Mesendoderm (in vitro differentiated cells): ENCODE results near the gene MTMR1.

Experiments used
- DNase-seq: peaks from one replicate; pipeline ENCODE4 v3.0.0; 2013
- H2AK5ac ChIP-seq: 2 replicates; pipeline ENCODE4 v1.6.1; 2013; ENCODE audit warnings: low read length, inconsistent platforms
- H2BK120ac ChIP-seq: 2 replicates; pipeline ENCODE4 v1.6.1; 2013; ENCODE audit warnings: low read depth, mild to moderate bottlenecking, low read length, moderate library complexity, mixed read lengths
- H2BK15ac ChIP-seq: replicated peaks from 2 replicates; pipeline ENCODE4 v1.6.1; 2013; ENCODE audit warnings: low read depth, mild to moderate bottlenecking, moderate library complexity
- H2BK5ac ChIP-seq: 2 replicates; pipeline ENCODE4 v1.6.1; 2013; ENCODE audit warnings: low read length, inconsistent platforms
- H3K18ac ChIP-seq: 2 replicates; pipeline ENCODE4 v1.6.1; 2013; ENCODE audit warnings: mild to moderate bottlenecking, low read length, mixed read lengths
- H3K23ac ChIP-seq: one replicate; pipeline ENCODE4 v1.6.1; 2013; ENCODE audit warnings: low read length
- H3K27ac ChIP-seq: 2 replicates; pipeline ENCODE4 v1.5.1; 2013; ENCODE audit warnings: low read depth, mild to moderate bottlenecking, inconsistent platforms, low read length, moderate library complexity
- H3K27me3 ChIP-seq: 2 replicates; pipeline ENCODE4 v1.6.1; 2013; ENCODE audit warnings: low read length, control low read depth, mild to moderate bottlenecking, inconsistent platforms; ENCODE audit not compliant: insufficient read depth, poor library complexity
- H3K36me3 ChIP-seq: 2 replicates; pipeline ENCODE4 v1.6.1; 2013; ENCODE audit warnings: low read length, inconsistent platforms; ENCODE audit not compliant: control insufficient read depth, insufficient read depth
- H3K4ac ChIP-seq: one replicate; pipeline ENCODE4 v1.6.1; 2013; ENCODE audit warnings: low read depth, mild to moderate bottlenecking, low read length, moderate library complexity
- H3K4me1 ChIP-seq: 2 replicates; pipeline ENCODE4 v1.6.1; 2013; ENCODE audit warnings: low read depth, low read length, inconsistent platforms; ENCODE audit not compliant: control insufficient read depth
- H3K4me2 ChIP-seq: 2 replicates; pipeline ENCODE4 v1.6.1; 2013; ENCODE audit warnings: low read length
- H3K4me3 ChIP-seq: 2 replicates; pipeline ENCODE4 v1.5.1; 2013; ENCODE audit warnings: mild to moderate bottlenecking, low read length
- H3K56ac ChIP-seq: one replicate; pipeline ENCODE4 v1.6.1; 2013; ENCODE audit warnings: low read length
- H3K79me1 ChIP-seq: 2 replicates; pipeline ENCODE4 v1.6.1; 2013; ENCODE audit warnings: low read length, inconsistent platforms
- H3K79me2 ChIP-seq: 2 replicates; pipeline ENCODE4 v1.6.1; 2013; ENCODE audit warnings: mild to moderate bottlenecking, low read length; ENCODE audit not compliant: control insufficient read depth, insufficient read depth
- H3K9ac ChIP-seq: 2 replicates; pipeline ENCODE4 v1.6.1; 2013; ENCODE audit warnings: low read length, inconsistent platforms
- H4K5ac ChIP-seq: one replicate; pipeline ENCODE4 v1.6.1; 2013; ENCODE audit warnings: low read length
- H4K8ac ChIP-seq: one replicate; pipeline ENCODE4 v1.6.1; 2013; ENCODE audit warnings: low read depth, mild to moderate bottlenecking, control low read depth, low read length, moderate library complexity
- WGBS: extraction: QIAGEN DNeasy Blood & Tissue Kit; methylation state at CpG from one replicate; pipeline ENCODE4 v1.1.7; 2013; ENCODE audit warnings: low lambda C conversion rate, missing lambda C conversion rate; ENCODE audit not compliant: insufficient coverage; ENCODE audit errors: extremely low coverage; 5-methylcytosine and 5-hydroxymethylcytosine counted together

MTMR1 gene

DNA sequence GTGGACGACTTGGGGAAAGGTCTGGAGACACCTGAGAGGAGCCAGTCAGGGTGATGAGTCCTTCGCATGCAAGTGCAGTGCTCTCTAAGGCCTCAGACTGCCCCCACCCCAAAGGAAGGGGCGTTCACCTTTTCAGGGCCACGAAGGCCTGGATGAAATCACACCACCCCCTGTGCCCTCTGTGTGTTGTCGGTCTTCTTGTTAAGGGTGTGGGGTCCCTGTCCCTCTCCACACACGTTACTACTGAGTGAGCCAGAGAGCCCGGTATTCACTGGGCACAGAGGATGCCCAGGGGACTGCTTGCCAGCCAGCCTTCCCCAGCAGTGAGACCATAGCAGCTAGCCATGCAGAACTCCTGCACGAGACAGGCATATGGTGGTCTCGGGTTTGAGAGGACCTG is 72.0 kb downstream of the MTMR1 start:
- H4K5ac ChIP-seq = no peak overlapping the region
- WGBS = no CpG with 5 or more reads among the region's 9 CpGs
- H3K4me1 ChIP-seq = no peaks in the 10 kb centered on the region
- no peak overlapping the region for H3K4me3 ChIP-seq
- no peak overlapping the region for H3K4ac ChIP-seq
- no peak overlapping the region for H2AK5ac ChIP-seq
- H3K56ac ChIP-seq = no peak overlapping the region
- no peak for DNase-seq
- no peaks in the 10 kb centered on the region for H3K27me3 ChIP-seq
- H3K36me3 ChIP-seq = no peaks in the 10 kb centered on the region
- H3K4me2 ChIP-seq = no peak overlapping the region
- no peak overlapping the region for H2BK5ac ChIP-seq
- no peak overlapping the region for H3K9ac ChIP-seq
- H3K23ac ChIP-seq = no peak overlapping the region
- H4K8ac ChIP-seq = no peak overlapping the region
- H2BK120ac ChIP-seq = no peak overlapping the region
- H2BK15ac ChIP-seq = no peak overlapping the region
- no peaks in the 10 kb centered on the region for H3K79me1 ChIP-seq
- H3K79me2 ChIP-seq = no peaks in the 10 kb centered on the region
- H3K18ac ChIP-seq = peak overlapping the region; percentile 23
- no peak overlapping the region for H3K27ac ChIP-seq

- Histone ChIP-seq H3K4me1 (no peaks in the 10 kb centered on the region), H2BK15ac (no peak overlapping the region), H3K79me2 (no peaks in the 10 kb centered on the region), H3K9ac (no peak overlapping the region), H3K18ac (no peak overlapping the region), H4K5ac (no peak overlapping the region), H2BK5ac (no peak overlapping the region), H2AK5ac (no peak overlapping the region), H3K27ac (no peak overlapping the region), H3K56ac (no peak overlapping the region), H3K4me2 (no peak overlapping the region), H3K27me3 (no peaks in the 10 kb centered on the region), H2BK120ac (no peak overlapping the region), H4K8ac (no peak overlapping the region), H3K4ac (no peak overlapping the region), H3K36me3 (no peaks in the 10 kb centered on the region), H3K4me3 (no peak overlapping the region), H3K79me1 (no peaks in the 10 kb centered on the region), H3K23ac (no peak overlapping the region)
- no CpG with 5 or more reads among the region's 19 CpGs for WGBS
- DNase-seq = peak; percentile 80
Measured at GRCh38 chrX:150765782-150766350, 72.7 kb downstream of the MTMR1 start.

- no peak overlapping the region for H3K23ac ChIP-seq
- no peaks in the 10 kb centered on the region for H3K79me1 ChIP-seq
- no peak overlapping the region for H2BK120ac ChIP-seq
- H3K4ac ChIP-seq = no peak overlapping the region
- H3K4me1 ChIP-seq = no peaks in the 10 kb centered on the region
- no peak overlapping the region for H2BK15ac ChIP-seq
- no peak overlapping the region for H3K9ac ChIP-seq
- H4K8ac ChIP-seq = no peak overlapping the region
- H2BK5ac ChIP-seq = no peak overlapping the region
- H3K27ac ChIP-seq = no peak overlapping the region
- H3K79me2 ChIP-seq = no peaks in the 10 kb centered on the region
- H3K4me2 ChIP-seq = no peak overlapping the region
- no peaks in the 10 kb centered on the region for H3K36me3 ChIP-seq
- H3K18ac ChIP-seq = no peak overlapping the region
- H3K27me3 ChIP-seq = no peaks in the 10 kb centered on the region
- no CpG with 5 or more reads among the region's 13 CpGs for WGBS
- no peak overlapping the region for H3K4me3 ChIP-seq
- no peak overlapping the region for H2AK5ac ChIP-seq
- peak; percentile 44 for DNase-seq
- no peak overlapping the region for H3K56ac ChIP-seq
- no peak overlapping the region for H4K5ac ChIP-seq
Measured at GRCh38 chrX:150766351-150767044, 73.3 kb downstream of the MTMR1 start.

DNA sequence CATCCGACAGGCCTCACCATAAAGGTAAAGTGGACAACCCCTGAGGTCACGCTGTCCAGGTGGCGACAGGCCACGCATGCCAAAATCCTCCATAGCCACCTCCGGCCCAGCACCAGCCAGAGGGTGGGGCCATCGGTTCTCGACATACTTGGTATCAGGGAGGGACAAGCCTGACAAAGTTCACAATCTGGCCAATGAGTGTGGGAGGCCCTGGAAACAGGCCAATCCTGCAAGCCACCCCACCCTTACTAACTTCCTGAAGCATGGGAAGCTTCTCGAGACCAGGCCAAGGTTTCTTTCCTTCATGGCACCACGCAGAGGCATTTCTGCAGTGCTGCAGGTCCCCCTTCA is 73.8 kb downstream of the MTMR1 start:
- H3K4me3 ChIP-seq = no peak overlapping the region
- no peaks in the 10 kb centered on the region for H3K79me1 ChIP-seq
- H3K79me2 ChIP-seq = no peaks in the 10 kb centered on the region
- no peaks in the 10 kb centered on the region for H3K36me3 ChIP-seq
- no peak overlapping the region for H4K5ac ChIP-seq
- no peak overlapping the region for H2BK120ac ChIP-seq
- H3K27me3 ChIP-seq = no peaks in the 10 kb centered on the region
- H3K4ac ChIP-seq = no peak overlapping the region
- H3K4me1 ChIP-seq = no peaks in the 10 kb centered on the region
- DNase-seq = peak; percentile 22
- no peak overlapping the region for H2AK5ac ChIP-seq
- no peak overlapping the region for H3K4me2 ChIP-seq
- no peak overlapping the region for H2BK5ac ChIP-seq
- no peak overlapping the region for H4K8ac ChIP-seq
- H3K23ac ChIP-seq = no peak overlapping the region
- no peak overlapping the region for H3K56ac ChIP-seq
- H3K18ac ChIP-seq = no peak overlapping the region
- WGBS = no CpG with 5 or more reads among the region's 9 CpGs
- no peak overlapping the region for H3K9ac ChIP-seq
- H2BK15ac ChIP-seq = no peak overlapping the region
- no peak overlapping the region for H3K27ac ChIP-seq

DNA sequence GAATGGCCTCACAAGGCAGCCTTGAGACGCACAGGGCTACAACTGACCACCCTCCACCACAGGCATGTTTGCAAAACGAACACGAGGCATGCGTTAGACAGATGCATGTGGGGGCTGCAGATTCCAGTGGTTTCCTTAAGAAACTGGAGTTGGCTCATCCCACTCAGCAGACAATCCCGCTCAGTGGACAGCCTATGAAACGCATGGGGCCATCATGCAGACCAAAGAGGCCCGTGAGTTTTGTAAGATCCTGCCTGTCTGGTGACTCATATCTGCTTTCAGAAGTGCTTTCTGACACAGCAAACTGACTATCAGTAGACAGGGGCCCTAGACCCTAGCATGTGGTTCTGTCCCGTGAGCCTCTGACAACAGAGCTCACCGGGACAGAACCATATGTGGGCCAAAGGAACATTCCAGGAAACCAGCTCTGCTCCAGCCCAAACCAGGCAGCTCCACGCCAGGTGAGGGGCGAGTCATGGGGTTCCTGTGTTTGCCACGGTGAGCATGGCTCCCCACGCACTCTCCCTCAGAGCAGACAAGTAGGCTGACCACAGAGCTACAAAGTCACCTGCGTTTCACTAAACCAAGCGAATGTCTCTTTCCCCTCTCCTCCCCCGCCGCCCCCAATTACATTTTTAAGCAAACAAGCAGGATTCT is 74.4 kb downstream of the MTMR1 start:
- H3K4me2 ChIP-seq = no peak overlapping the region
- no peaks in the 10 kb centered on the region for H3K79me1 ChIP-seq
- no peak overlapping the region for H3K27ac ChIP-seq
- no CpG with 5 or more reads among the region's 17 CpGs for WGBS
- H3K56ac ChIP-seq = no peak overlapping the region
- no peak overlapping the region for H2BK120ac ChIP-seq
- no peak overlapping the region for H2BK5ac ChIP-seq
- no peaks in the 10 kb centered on the region for H3K27me3 ChIP-seq
- no peak overlapping the region for H2AK5ac ChIP-seq
- no peak overlapping the region for H4K5ac ChIP-seq
- DNase-seq = no peak
- no peaks in the 10 kb centered on the region for H3K79me2 ChIP-seq
- H3K18ac ChIP-seq = no peak overlapping the region
- no peaks in the 10 kb centered on the region for H3K4me1 ChIP-seq
- H3K4ac ChIP-seq = no peak overlapping the region
- no peak overlapping the region for H4K8ac ChIP-seq
- no peak overlapping the region for H3K4me3 ChIP-seq
- H3K23ac ChIP-seq = no peak overlapping the region
- H2BK15ac ChIP-seq = no peak overlapping the region
- no peak overlapping the region for H3K9ac ChIP-seq
- no peaks in the 10 kb centered on the region for H3K36me3 ChIP-seq
